NCI-H2107 treated with DMSO at 0.1 percent for 48 hours (cell line): ENCODE measurements around the gene CHST11.
A peak's percentile ranks its signal among the peaks of the same experiment; 100 is the strongest.

Source experiments
- DNase-seq: peaks from one replicate; lab custom pipeline; 2025; ENCODE audit not compliant: unreplicated experiment; lab: John Stamatoyannopoulos, UW

CHST11 gene

DNA sequence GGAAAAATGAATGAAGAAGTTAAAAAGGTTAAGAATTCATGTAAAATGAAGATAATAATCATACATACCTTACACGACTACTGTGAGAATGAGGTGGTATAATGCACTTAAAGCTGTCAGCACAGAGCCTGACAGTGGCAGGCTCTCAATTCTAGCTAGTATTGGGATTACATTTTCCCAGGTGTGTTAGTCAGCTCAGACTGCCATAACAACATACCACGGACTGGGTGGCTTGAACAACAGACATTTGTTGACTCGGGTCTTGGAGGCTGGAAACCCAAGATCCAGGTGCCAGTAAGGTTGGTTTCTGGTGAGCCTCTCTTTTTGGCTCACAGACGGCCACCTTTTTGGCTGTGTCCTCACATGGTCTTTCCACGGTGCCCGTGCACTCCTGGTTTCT is 167.8 kb downstream of the CHST11 start:
- DNase-seq, result peak; percentile 9

DNA sequence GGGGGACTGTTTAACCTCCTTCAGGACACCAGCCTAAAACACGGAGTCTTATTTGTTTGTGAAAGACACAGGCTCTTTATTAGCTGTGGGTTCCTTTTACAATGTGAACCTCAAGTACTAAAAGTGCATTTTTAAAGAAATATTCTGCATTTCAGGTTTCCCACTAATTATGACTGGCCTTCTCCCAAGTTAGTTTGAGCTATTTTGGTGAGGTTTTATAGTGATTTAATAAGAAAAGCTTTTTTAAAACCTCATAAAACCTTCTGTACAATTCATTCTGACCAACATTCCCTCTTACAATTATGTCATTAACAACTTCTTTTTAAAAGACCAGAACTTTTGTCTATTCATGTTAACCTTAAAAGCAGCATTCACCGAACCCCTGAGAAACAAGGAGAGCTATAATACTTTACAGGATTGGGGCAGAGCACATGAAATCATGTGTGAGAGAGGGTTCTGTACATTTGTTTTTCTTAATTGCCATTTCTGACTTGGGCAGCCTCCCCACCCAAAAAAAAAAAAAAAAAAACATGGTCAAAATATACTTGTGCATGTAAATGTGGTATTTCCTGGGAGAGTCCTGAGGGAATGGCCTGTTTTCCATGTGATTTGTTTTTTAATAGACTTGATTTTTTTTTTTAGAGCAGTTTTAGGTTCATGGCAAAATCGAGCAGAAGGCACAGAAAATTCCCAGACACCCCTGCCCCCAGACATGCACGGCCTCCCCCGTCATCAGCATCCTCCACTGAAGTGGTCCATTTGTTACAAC is 169.5 kb downstream of the CHST11 start:
- no peak for DNase-seq

- DNase-seq, result no peak
Observed at GRCh38 chr12:104627231-104627989, 170.7 kb downstream of the CHST11 start.

DNA sequence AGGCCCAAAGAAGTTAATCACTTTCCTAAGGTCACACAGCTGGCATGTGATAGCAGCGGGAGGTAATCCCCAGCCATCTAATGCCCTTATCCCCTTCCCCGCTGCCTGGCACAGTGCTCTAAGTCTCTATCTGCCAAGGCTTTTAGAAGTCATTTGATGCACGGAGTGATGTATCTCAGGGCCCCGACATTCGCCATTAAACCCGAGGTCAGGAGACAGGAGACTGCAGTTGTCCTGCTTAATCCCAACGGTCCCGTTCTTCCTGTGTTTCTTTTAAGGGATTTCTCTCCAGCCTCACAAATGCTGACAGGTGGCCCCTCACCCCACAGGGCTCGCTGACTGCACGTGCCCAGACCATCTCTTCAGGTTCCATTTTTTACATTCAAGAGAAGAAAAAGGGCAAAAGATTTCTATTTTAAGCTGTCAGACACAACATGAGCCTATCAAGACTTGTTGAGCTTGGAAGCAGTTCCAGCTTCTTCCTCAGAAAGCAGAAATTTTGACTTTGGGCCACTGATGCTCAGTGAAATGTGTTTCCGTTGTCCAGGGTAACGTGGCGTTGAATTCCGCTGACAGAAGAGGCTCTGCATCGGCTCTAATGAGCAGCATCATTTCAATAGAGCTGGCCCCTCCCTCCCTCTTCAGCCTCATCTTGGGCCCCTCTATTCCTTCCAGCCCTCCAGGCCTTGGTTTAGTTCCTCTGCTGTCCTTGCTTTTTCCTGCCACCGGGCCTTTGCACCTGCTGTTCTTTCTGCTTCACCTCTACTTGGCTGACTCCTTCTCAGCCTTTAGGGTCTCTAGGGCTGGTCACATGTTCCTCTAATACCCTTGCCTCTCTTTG is 171.5 kb downstream of the CHST11 start:
- DNase-seq, result no peak

GRCh38 chr12:104628831-104629135 is 172.0 kb downstream of the CHST11 start:
- no peak for DNase-seq

DNA sequence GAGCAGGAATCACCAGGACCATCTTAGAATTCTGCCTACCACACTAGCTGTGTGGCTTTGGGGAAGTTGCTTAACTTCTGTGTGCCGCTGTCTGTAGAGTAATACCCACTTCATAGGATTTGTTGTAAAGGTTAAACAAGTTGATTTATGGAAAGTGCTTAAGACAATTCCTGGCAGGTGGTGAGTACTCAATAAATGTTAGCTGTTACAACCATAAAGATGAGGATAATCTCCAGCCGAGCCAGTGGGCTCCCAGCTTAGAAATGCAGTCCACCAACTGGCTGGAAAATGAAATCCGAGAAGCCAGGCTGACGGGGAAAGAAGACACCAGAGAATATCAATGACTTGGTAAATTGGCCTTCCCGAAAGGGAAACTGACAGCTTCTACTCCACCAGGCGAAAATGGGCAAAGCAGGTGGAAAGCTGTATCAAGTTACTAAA is 173.5 kb downstream of the CHST11 start:
- DNase-seq, result peak; percentile 99

- DNase-seq, result no peak
Observed at GRCh38 chr12:104631867-104632266, 175.1 kb downstream of the CHST11 start.

GRCh38 chr12:104632724-104633201 is 176.0 kb downstream of the CHST11 start:
- DNase-seq, result peak; percentile 67

DNA sequence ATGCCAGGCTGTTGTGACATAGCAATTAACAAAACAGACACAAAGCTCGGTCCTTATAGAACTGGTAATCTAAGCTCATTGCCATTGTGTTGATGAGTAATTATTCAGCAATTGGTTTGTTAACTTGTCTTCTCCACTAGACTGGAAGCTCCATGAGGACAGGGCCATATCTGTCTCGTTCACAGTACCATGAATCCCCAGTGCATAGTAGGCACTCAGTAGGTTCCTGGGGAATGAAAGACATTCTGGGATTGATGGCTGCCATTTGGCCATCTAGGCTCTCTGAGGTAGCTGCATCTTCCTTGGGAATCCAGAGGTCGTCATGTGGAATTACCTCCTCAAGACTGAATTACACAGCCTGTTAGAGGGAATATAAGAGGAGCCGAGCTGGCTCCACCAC is 177.3 kb downstream of the CHST11 start:
- no peak for DNase-seq

- DNase-seq, result no peak
Observed at GRCh38 chr12:104634852-104635251, 178.1 kb downstream of the CHST11 start.

GRCh38 chr12:104635607-104636343 is 179.0 kb downstream of the CHST11 start:
- DNase-seq, result no peak

GRCh38 chr12:104636496-104636895 is 179.7 kb downstream of the CHST11 start:
- DNase-seq, result no peak

GRCh38 chr12:104637604-104638003 is 180.9 kb downstream of the CHST11 start:
- DNase-seq, result no peak

DNA sequence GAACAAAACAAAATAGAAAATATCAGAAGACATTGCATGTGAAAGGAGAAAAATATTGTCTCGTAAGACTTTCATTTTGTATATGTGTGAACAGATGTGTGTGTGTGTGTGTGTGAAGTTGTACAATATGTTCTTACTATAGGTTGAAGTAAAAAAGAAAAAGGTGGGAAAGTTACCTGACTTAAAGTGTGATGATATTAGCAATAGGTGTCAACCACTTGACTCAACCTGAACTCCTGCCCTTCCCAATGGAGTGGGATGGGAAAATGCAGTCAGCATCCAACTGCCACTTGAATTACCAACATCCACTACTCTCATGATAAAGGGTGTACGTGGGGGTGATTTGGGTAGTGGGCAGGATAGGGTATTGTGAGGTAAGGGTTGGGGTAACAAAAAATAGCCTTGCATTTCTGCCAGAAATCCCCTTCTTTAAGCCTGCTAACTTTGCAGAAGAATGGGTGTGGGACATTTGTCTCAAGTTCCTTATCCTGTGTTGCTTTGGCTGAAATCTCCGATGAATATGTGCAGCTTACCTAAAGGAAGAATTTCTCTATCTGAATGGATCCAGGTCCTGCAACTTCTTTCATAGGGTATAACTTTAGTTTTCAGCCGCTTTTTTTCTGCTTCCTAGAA is 181.6 kb downstream of the CHST11 start:
- DNase-seq, result no peak

GRCh38 chr12:104638851-104639240 is 182.1 kb downstream of the CHST11 start:
- no peak for DNase-seq

- no peak for DNase-seq
Observed at GRCh38 chr12:104640956-104641355, 184.2 kb downstream of the CHST11 start.

DNA sequence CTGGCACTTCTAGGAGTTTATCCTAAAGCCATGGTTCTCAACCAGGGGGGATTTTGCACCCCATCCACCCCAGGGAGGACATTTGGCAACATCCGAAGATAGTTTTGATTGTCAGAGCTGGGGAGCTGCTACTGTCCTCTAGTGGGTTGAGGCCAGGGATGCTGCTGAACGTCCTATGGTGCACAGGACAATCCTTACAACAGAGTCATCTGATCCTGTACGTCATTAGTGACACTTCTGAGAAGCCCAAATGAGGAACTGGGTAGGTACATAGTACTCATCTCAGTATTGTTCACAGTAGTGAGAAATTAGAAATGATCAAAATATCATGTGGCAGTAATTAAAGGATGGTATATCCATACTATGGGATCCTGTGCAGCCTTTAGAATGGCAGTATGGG is 185.1 kb downstream of the CHST11 start:
- DNase-seq, result no peak

DNA sequence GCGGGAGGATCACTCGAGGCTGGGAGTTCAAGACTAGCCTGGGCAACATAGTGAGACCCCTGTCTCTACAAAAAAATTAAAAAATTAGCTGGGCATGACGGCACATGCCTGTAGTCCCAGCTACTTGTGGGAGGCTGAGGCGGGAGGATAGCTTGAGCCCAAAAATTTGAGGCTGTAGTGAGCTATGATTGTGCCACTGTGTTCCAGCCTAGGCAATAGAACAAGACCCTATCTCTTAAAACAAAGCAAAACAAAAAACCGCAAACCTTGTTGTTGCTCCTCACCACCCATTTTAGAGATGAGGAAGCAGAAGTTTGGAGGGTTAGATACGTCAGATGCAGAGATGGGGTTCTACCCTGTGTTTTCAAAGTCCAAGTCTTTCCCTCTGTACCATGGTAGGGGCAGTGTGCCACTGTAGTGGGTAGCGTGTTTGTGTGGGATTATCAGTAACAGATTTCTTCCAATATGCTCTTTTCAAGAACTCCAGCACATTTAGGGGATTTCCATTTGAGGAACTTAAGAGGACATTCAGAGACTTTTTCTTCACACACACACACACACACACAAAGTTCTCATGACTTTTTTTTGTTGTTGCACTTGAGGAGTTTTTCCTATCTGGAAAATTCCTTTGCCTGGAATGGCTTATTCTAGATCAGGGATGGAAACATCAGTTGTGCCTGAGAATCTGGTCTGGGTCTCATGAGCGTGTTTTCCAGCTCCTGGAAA is 186.5 kb downstream of the CHST11 start:
- DNase-seq, result no peak

GRCh38 chr12:104643819-104644669 is 187.3 kb downstream of the CHST11 start:
- DNase-seq, result peak; percentile 96
